ENCODE results near the gene ALOX15.
A peak's percentile ranks its signal among the peaks of the same experiment; 100 is the strongest.

ALOX15 gene

GRCh38 chr17:4587803-4588202 lies 53.7 kb downstream of the ALOX15 start:
- TF ChIP-seq CTCF (IDR thresholded peaks at IDR 0.05): no peak
- DNase-seq (ENCODE audit: low spot score): no peak
- H3K27ac ChIP-seq: peak overlapping the region in 1 of 2 donors; percentile 1
- H3K4me3 ChIP-seq: no peak overlapping the region

GRCh38 chr17:4587195-4587594 lies 54.3 kb downstream of the ALOX15 start:
- H3K4me3 ChIP-seq: no peak overlapping the region
- no peak overlapping the region for H3K27ac ChIP-seq
- TF ChIP-seq CTCF (IDR thresholded peaks at IDR 0.05): no peak
- DNase-seq (ENCODE audit: low spot score): no peak

- no peak for TF ChIP-seq CTCF (IDR thresholded peaks at IDR 0.05)
- no peak overlapping the region for H3K27ac ChIP-seq
- no peak overlapping the region for H3K4me3 ChIP-seq
- no peak for DNase-seq (ENCODE audit: low spot score)
Measured at GRCh38 chr17:4586043-4586442, 55.4 kb downstream of the ALOX15 start.

GRCh38 chr17:4585638-4585994 lies 55.9 kb downstream of the ALOX15 start:
- no peak for TF ChIP-seq CTCF (IDR thresholded peaks at IDR 0.05)
- DNase-seq (ENCODE audit: low spot score): no peak
- no peak overlapping the region for H3K4me3 ChIP-seq
- H3K27ac ChIP-seq: no peak overlapping the region

- no peak overlapping the region for H3K27ac ChIP-seq
- DNase-seq (ENCODE audit: low spot score): no peak
- peak overlapping the region; percentile 67 for H3K4me3 ChIP-seq
- TF ChIP-seq CTCF (IDR thresholded peaks at IDR 0.05): no peak
Measured at GRCh38 chr17:4584917-4585637, 56.4 kb downstream of the ALOX15 start.

GRCh38 chr17:4584101-4584916 lies 57.2 kb downstream of the ALOX15 start, which contains the start of gene SMTNL2:
Gene SMTNL2, plus strand, starts transcription at chr17:4584529. Its CDS starts 77 bp downstream, at chr17:4584606.
- H3K27ac ChIP-seq: no peak within 1 kb of the TSS
- no peak for DNase-seq (ENCODE audit: low spot score)

More at GRCh38 chr17:4584101-4584916, 57.2 kb downstream of the ALOX15 start, which contains the start of gene SMTNL2:
- TF ChIP-seq CTCF (IDR thresholded peaks at IDR 0.05): no peak
- H3K4me3 ChIP-seq: peak within 1 kb of the TSS; percentile 67
